Left lung (tissue), 10 donors: ENCODE measurements around the gene YARS1. TPM values are rescaled to one million over a fixed set of nuclear protein-coding genes. Genes with fewer than 3 reads are reported as not detected.
"Not testable (repeated sequence)": the region's sequence is repeated elsewhere in the genome, so short reads cannot be mapped to it uniquely, and the experiment has no call there.

Experiments
- ATAC-seq: fragments of 200-7000 bp; cut with Tn5 transposase; one replicate; pipeline ENCODE4 v1.9.1; 2020; ENCODE audit warnings: moderate library complexity
- DNase-seq, 4 donors: peaks; one replicate each; pipeline ENCODE4 v3.0.0-alpha.2; 2013 to 2020
- H3K27ac ChIP-seq, 2 donors: fragments of 200-600 bp; sonication (generic) in 1 of 2; one replicate each; pipeline versions ENCODE4 v1.5.0 to v1.8.0; 2020 to 2021
- H3K27me3 ChIP-seq, 2 donors: fragments of 200-600 bp; sonication (generic) in 1 of 2; one replicate each; pipeline versions ENCODE4 v1.5.0 to v1.8.0; 2020 to 2021
- H3K36me3 ChIP-seq, 2 donors: fragments of 200-600 bp; sonication (generic) in 1 of 2; one replicate each; pipeline versions ENCODE4 v1.5.0 to v1.8.0; 2020 to 2021
- H3K4me1 ChIP-seq, 2 donors: fragments of 200-600 bp; one replicate each; pipeline ENCODE4 v1.8.0; 2021
- H3K4me3 ChIP-seq, 2 donors: fragments of 200-600 bp; sonication (generic) in 1 of 2; one replicate each; pipeline versions ENCODE4 v1.5.0 to v1.8.0; 2020 to 2021; ENCODE audit warnings: mild to moderate bottlenecking in 1 of 2
- H3K9me3 ChIP-seq, 2 donors: fragments of 200-600 bp; sonication (generic) in 1 of 2; one replicate each; pipeline versions ENCODE4 v1.5.0 to v1.8.0; 2020 to 2021
- CTCF ChIP-seq, 2 donors: fragments of 200-600 bp; sonication (generic) in 1 of 2; IDR thresholded peaks; one replicate each; pipeline versions ENCODE4 v1.5.0 to v1.8.0; 2021; ENCODE audit warnings: antibody characterized with exemption in 2 of 2
- intact Hi-C, 2 donors: fragments of 100-400 bp; cut with DNase I; formaldehyde crosslinking; loops; one replicate each; pipeline versions ENCODE4 v1.11.2 to v1.14.2; 2022
- polyA plus RNA-seq, 6 donors: library from polyadenylated mRNA; unstranded; fragments of 120-200 nt; gene quantifications; one replicate each; pipeline ENCODE4 v1.2.1, GENCODE V29; 2013; ENCODE audit not compliant: insufficient read length in 6 of 6
- total RNA-seq, 2 donors: library from RNA; stranded (reverse); fragmentation: NEBNext Ultra II Directional; extraction: Animal tissue kit (Norgen Biotek cat#: 25700); gene quantifications; one replicate each; pipeline ENCODE4 v1.2.1, GENCODE V29; 2021
- donor health status: DM: no; HTN: yes; CAD: no.
- donor health status: DM: no; HTN: no; CAD: no.

Gene YARS1
- total and polyA plus RNA-seq, 8 donors, result 68.8 to 126 (median 78.0) TPM

- Histone ChIP-seq H3K27ac (no peak overlapping the region), H3K4me1 (peaks cover 0 to 6% of the 10 kb centered on the region in 2 donors), H3K9me3 (no peaks in the 10 kb centered on the region), H3K36me3 (peaks cover 0 to 98% of the 10 kb centered on the region in 2 donors), H3K27me3 (no peaks in the 10 kb centered on the region), H3K4me3 (no peak overlapping the region)
- TF ChIP-seq CTCF (IDR thresholded peaks at IDR 0.05), result no peak
- intact Hi-C loops, result no loop called here
- DNase-seq (no peak), ATAC-seq (peak; percentile 35)
Measured at GRCh38 chr1:32791881-32792280, 25.3 kb downstream of the YARS1 start.

- H3K4me1 ChIP-seq, H3K27ac ChIP-seq, H3K9me3 ChIP-seq, DNase-seq, H3K27me3 ChIP-seq, H3K4me3 ChIP-seq, intact Hi-C loops: not testable (repeated sequence)
- peaks cover 0 to 98% of the 10 kb centered on the region in 2 donors for H3K36me3 ChIP-seq
- ATAC-seq, result peak; percentile 47
Measured at GRCh38 chr1:32789356-32789755, 27.8 kb downstream of the YARS1 start.

GRCh38 chr1:32786856-32787255 lies 30.3 kb downstream of the YARS1 start:
- no peak for TF ChIP-seq CTCF (IDR thresholded peaks at IDR 0.05)
- Histone ChIP-seq H3K9me3 (no peaks in the 10 kb centered on the region), H3K4me1 (peaks cover 0 to 6% of the 10 kb centered on the region in 2 donors), H3K4me3 (no peak overlapping the region), H3K27ac (no peak overlapping the region), H3K36me3 (peaks cover 0 to 100% of the 10 kb centered on the region in 2 donors), H3K27me3 (no peaks in the 10 kb centered on the region)
- ATAC-seq (no peak), DNase-seq (no peak)
- intact Hi-C loops, result no loop called here

- Histone ChIP-seq H3K36me3 (peaks cover 0 to 100% of the 10 kb centered on the region in 2 donors), H3K27ac (no peak overlapping the region), H3K27me3 (no peaks in the 10 kb centered on the region), H3K9me3 (no peaks in the 10 kb centered on the region), H3K4me3 (no peak overlapping the region), H3K4me1 (peaks cover 0 to 5% of the 10 kb centered on the region in 2 donors)
- ATAC-seq, result no peak
- no peak for TF ChIP-seq CTCF (IDR thresholded peaks at IDR 0.05)
- intact Hi-C loops, result no loop called here
- DNase-seq, result no peak
Measured at GRCh38 chr1:32784817-32785216, 32.3 kb downstream of the YARS1 start.

GRCh38 chr1:32783851-32784250 lies 33.3 kb downstream of the YARS1 start:
- no peak for DNase-seq
- TF ChIP-seq CTCF (IDR thresholded peaks at IDR 0.05), result no peak
- H3K4me1 ChIP-seq, result no peaks in the 10 kb centered on the region
- H3K27me3 ChIP-seq, result no peaks in the 10 kb centered on the region
- no peak for ATAC-seq
- peaks cover 0 to 100% of the 10 kb centered on the region in 2 donors for H3K36me3 ChIP-seq
- H3K4me3 ChIP-seq, result no peak overlapping the region
- no peak overlapping the region for H3K27ac ChIP-seq
- intact Hi-C loops, result no loop called here
- H3K9me3 ChIP-seq, result no peaks in the 10 kb centered on the region

GRCh38 chr1:32782086-32782485 lies 35.1 kb downstream of the YARS1 start:
- ATAC-seq (no peak), DNase-seq (no peak)
- Histone ChIP-seq H3K36me3 (peaks cover 0 to 100% of the 10 kb centered on the region in 2 donors), H3K9me3 (no peaks in the 10 kb centered on the region), H3K27ac (no peak overlapping the region), H3K4me3 (no peak overlapping the region), H3K27me3 (no peaks in the 10 kb centered on the region), H3K4me1 (no peaks in the 10 kb centered on the region)
- no peak for TF ChIP-seq CTCF (IDR thresholded peaks at IDR 0.05)
- intact Hi-C loops, result no loop called here
